ENCODE results near the gene CTNNB1. TPM values are rescaled to one million over a fixed set of nuclear protein-coding genes. Genes with fewer than 3 reads are reported as not detected.
A peak's percentile ranks its signal among the peaks of the same experiment; 100 is the strongest.

CTNNB1 gene
- total and polyA plus RNA-seq, 2 of the 13 experiments (the other 11 are each of a cell fraction or from before 2014, with no cell fraction given), result 398 to 489 TPM

DNA sequence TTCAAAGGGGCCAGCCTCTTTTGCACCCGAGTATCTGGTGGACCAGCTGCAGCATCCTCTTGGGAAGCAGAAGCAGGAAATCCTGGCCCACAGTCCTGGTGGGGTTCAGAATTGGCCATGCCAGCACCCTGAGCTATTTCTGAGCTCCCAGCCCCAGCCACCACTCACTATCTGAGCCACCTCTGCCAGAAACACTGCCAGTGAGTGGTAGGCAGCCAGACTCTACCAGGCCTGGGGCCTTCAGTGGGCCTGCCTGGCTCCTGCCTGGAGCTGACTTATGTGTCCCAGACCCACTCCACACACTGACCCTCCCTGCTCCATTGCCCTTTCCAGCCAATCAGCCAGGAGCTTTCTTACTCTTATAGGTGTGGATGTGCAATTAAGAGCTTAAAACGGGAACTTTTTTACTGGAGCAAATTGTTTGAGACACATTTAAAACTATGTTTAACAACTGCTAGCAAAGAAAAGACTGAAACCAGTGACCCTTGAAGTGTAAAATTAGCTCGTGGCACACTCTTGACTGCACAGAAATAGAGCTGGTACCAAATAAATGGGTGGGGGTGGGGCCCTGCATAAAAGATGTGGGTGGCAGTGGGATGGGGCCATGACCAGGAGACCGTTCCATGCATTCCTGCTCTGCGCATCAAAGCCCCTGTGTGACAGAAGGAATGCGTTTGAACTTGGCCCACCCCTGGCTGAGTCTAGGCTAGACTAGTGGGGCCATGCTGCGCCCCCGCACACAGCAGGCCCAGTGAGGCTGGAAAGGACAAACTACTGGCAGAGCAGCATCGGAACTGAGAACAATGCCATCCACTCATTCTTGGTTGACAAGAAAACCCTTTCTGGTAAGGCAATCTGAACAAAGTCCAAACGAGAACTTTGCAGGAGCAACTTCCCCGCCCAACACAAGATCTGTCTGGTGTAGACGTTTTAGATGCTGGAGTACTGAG is 48.0 kb downstream of the CTNNB1 start (continued):
- TF ChIP-seq, protein P1, sequence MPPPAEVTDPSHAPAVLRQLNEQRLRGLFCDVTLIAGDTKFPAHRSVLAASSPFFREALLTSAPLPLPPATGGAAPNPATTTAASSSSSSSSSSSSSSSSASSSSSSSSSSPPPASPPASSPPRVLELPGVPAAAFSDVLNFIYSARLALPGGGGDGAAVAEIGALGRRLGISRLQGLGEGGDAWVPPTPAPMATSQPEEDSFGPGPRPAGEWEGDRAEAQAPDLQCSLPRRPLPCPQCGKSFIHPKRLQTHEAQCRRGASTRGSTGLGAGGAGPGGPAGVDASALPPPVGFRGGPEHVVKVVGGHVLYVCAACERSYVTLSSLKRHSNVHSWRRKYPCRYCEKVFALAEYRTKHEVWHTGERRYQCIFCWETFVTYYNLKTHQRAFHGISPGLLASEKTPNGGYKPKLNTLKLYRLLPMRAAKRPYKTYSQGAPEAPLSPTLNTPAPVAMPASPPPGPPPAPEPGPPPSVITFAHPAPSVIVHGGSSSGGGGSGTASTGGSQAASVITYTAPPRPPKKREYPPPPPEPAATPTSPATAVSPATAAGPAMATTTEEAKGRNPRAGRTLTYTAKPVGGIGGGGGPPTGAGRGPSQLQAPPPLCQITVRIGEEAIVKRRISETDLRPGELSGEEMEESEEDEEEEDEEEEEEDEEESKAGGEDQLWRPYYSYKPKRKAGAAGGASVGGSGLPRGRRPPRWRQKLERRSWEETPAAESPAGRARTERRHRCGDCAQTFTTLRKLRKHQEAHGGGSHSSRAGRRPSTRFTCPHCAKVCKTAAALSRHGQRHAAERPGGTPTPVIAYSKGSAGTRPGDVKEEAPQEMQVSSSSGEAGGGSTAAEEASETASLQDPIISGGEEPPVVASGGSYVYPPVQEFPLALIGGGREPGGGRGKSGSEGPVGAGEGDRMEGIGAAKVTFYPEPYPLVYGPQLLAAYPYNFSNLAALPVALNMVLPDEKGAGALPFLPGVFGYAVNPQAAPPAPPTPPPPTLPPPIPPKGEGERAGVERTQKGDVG (CRISPR knock-in tag; IDR thresholded peaks at IDR 0.05; ENCODE audit: borderline replicate concordance), result no peak
- TF ChIP-seq ZNF432 (CRISPR knock-in tag; IDR thresholded peaks at IDR 0.05; ENCODE audit: borderline replicate concordance) (no peak), HOXA9 (CRISPR knock-in tag; IDR thresholded peaks at IDR 0.05; ENCODE audit: borderline replicate concordance) (no peak), ZNF782 (CRISPR knock-in tag; IDR thresholded peaks at IDR 0.05; ENCODE audit: borderline replicate concordance) (no peak), ZBTB21 (CRISPR knock-in tag; IDR thresholded peaks at IDR 0.05) (no peak), ARHGAP35 (CRISPR knock-in tag; IDR thresholded peaks at IDR 0.05; ENCODE audit: borderline replicate concordance) (no peak), ZNF773 (CRISPR knock-in tag; IDR thresholded peaks at IDR 0.05; ENCODE audit: borderline replicate concordance) (no peak)
- TF ChIP-seq, protein P2, sequence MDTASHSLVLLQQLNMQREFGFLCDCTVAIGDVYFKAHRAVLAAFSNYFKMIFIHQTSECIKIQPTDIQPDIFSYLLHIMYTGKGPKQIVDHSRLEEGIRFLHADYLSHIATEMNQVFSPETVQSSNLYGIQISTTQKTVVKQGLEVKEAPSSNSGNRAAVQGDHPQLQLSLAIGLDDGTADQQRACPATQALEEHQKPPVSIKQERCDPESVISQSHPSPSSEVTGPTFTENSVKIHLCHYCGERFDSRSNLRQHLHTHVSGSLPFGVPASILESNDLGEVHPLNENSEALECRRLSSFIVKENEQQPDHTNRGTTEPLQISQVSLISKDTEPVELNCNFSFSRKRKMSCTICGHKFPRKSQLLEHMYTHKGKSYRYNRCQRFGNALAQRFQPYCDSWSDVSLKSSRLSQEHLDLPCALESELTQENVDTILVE (CRISPR knock-in tag; IDR thresholded peaks at IDR 0.05), result no peak
- TF ChIP-seq, protein P3, sequence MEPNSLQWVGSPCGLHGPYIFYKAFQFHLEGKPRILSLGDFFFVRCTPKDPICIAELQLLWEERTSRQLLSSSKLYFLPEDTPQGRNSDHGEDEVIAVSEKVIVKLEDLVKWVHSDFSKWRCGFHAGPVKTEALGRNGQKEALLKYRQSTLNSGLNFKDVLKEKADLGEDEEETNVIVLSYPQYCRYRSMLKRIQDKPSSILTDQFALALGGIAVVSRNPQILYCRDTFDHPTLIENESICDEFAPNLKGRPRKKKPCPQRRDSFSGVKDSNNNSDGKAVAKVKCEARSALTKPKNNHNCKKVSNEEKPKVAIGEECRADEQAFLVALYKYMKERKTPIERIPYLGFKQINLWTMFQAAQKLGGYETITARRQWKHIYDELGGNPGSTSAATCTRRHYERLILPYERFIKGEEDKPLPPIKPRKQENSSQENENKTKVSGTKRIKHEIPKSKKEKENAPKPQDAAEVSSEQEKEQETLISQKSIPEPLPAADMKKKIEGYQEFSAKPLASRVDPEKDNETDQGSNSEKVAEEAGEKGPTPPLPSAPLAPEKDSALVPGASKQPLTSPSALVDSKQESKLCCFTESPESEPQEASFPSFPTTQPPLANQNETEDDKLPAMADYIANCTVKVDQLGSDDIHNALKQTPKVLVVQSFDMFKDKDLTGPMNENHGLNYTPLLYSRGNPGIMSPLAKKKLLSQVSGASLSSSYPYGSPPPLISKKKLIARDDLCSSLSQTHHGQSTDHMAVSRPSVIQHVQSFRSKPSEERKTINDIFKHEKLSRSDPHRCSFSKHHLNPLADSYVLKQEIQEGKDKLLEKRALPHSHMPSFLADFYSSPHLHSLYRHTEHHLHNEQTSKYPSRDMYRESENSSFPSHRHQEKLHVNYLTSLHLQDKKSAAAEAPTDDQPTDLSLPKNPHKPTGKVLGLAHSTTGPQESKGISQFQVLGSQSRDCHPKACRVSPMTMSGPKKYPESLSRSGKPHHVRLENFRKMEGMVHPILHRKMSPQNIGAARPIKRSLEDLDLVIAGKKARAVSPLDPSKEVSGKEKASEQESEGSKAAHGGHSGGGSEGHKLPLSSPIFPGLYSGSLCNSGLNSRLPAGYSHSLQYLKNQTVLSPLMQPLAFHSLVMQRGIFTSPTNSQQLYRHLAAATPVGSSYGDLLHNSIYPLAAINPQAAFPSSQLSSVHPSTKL (CRISPR knock-in tag; IDR thresholded peaks at IDR 0.05), result peak; percentile 91
- TF ChIP-seq, protein P4, sequence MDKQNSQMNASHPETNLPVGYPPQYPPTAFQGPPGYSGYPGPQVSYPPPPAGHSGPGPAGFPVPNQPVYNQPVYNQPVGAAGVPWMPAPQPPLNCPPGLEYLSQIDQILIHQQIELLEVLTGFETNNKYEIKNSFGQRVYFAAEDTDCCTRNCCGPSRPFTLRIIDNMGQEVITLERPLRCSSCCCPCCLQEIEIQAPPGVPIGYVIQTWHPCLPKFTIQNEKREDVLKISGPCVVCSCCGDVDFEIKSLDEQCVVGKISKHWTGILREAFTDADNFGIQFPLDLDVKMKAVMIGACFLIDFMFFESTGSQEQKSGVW (CRISPR knock-in tag; IDR thresholded peaks at IDR 0.05; ENCODE audit: borderline replicate concordance), result no peak
- TF ChIP-seq, protein P5, sequence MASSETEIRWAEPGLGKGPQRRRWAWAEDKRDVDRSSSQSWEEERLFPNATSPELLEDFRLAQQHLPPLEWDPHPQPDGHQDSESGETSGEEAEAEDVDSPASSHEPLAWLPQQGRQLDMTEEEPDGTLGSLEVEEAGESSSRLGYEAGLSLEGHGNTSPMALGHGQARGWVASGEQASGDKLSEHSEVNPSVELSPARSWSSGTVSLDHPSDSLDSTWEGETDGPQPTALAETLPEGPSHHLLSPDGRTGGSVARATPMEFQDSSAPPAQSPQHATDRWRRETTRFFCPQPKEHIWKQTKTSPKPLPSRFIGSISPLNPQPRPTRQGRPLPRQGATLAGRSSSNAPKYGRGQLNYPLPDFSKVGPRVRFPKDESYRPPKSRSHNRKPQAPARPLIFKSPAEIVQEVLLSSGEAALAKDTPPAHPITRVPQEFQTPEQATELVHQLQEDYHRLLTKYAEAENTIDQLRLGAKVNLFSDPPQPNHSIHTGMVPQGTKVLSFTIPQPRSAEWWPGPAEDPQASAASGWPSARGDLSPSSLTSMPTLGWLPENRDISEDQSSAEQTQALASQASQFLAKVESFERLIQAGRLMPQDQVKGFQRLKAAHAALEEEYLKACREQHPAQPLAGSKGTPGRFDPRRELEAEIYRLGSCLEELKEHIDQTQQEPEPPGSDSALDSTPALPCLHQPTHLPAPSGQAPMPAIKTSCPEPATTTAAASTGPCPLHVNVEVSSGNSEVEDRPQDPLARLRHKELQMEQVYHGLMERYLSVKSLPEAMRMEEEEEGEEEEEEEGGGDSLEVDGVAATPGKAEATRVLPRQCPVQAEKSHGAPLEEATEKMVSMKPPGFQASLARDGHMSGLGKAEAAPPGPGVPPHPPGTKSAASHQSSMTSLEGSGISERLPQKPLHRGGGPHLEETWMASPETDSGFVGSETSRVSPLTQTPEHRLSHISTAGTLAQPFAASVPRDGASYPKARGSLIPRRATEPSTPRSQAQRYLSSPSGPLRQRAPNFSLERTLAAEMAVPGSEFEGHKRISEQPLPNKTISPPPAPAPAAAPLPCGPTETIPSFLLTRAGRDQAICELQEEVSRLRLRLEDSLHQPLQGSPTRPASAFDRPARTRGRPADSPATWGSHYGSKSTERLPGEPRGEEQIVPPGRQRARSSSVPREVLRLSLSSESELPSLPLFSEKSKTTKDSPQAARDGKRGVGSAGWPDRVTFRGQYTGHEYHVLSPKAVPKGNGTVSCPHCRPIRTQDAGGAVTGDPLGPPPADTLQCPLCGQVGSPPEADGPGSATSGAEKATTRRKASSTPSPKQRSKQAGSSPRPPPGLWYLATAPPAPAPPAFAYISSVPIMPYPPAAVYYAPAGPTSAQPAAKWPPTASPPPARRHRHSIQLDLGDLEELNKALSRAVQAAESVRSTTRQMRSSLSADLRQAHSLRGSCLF (CRISPR knock-in tag; IDR thresholded peaks at IDR 0.05; ENCODE audit: borderline replicate concordance), result no peak

Data from HepG2 (cell line).